HEK293T (cell line): Measurements from ENCODE around the gene AARS2.

Source experiments
- CTCF ChIA-PET: fragments of 350-600 bp; formaldehyde crosslinking; extraction: SDS; loops from one replicate; lab custom pipeline; 2021; ENCODE audit warnings: antibody characterized with exemption, inconsistent platforms; lab: Yijun Ruan, JAX
- POLR2A ChIA-PET: fragments of 350-600 bp; formaldehyde crosslinking; extraction: SDS; loops from one replicate; lab custom pipeline; 2020; ENCODE audit warnings: antibody characterized with exemption, inconsistent platforms; lab: Yijun Ruan, JAX
- DNase-seq: peaks from one replicate; pipeline ENCODE4 v3.0.0; 2012; ENCODE audit warnings: mixed read lengths; ENCODE audit errors: extremely low spot score
- ARNT ChIP-seq: fragments of 450-650 bp; IDR thresholded peaks from 2 replicates; pipeline ENCODE4 v1.6.1; 2017; ENCODE audit warnings: mild to moderate bottlenecking
- BHLHE40 ChIP-seq: fragments of 450-650 bp; IDR thresholded peaks from 2 replicates; pipeline ENCODE4 v1.6.1; 2016; ENCODE audit warnings: mild to moderate bottlenecking, moderate library complexity, borderline replicate concordance
- CTBP1 ChIP-seq: fragments of 450-650 bp; IDR thresholded peaks from 2 replicates; pipeline ENCODE4 v1.6.1; 2016; ENCODE audit warnings: borderline replicate concordance
- ELF4 ChIP-seq: fragments of 450-650 bp; IDR thresholded peaks from 2 replicates; pipeline ENCODE4 v1.6.1; 2017; ENCODE audit warnings: antibody characterized with exemption
- FOXA1 ChIP-seq: fragments of 450-650 bp; IDR thresholded peaks from 2 replicates; pipeline ENCODE4 v1.6.1; 2016; ENCODE audit warnings: mild to moderate bottlenecking
- FOXK2 ChIP-seq: fragments of 450-650 bp; IDR thresholded peaks from 2 replicates; pipeline ENCODE4 v1.6.1; 2016; ENCODE audit warnings: mild to moderate bottlenecking
- FOXM1 ChIP-seq: fragments of 450-650 bp; IDR thresholded peaks from 2 replicates; pipeline ENCODE4 v1.6.1; 2017; ENCODE audit warnings: mild to moderate bottlenecking, borderline replicate concordance
- HDGF ChIP-seq: fragments of 450-650 bp; IDR thresholded peaks from 2 replicates; pipeline ENCODE4 v1.6.1; 2017; ENCODE audit warnings: antibody characterized with exemption, borderline replicate concordance
- L3MBTL2 ChIP-seq: fragments of 450-650 bp; conservative IDR thresholded peaks from 2 replicates; pipeline ENCODE4 v1.6.1; 2016; ENCODE audit warnings: mild to moderate bottlenecking
- LEF1 ChIP-seq: fragments of 450-650 bp; IDR thresholded peaks from 2 replicates; pipeline ENCODE4 v1.6.1; 2017; ENCODE audit warnings: mild to moderate bottlenecking, borderline replicate concordance
- NFRKB ChIP-seq: fragments of 450-650 bp; IDR thresholded peaks from 2 replicates; pipeline ENCODE4 v1.6.1; 2016; ENCODE audit warnings: mild to moderate bottlenecking, moderate library complexity
- SP1 ChIP-seq: fragments of 450-650 bp; IDR thresholded peaks from 2 replicates; pipeline ENCODE4 v1.6.1; 2017
- SUZ12 ChIP-seq: fragments of 450-650 bp; IDR thresholded peaks from 2 replicates; pipeline ENCODE4 v1.6.1; 2016; ENCODE audit warnings: mild to moderate bottlenecking
- TARDBP ChIP-seq: fragments of 450-650 bp; IDR thresholded peaks from 2 replicates; pipeline ENCODE4 v1.6.1; 2016
- ZNF384 ChIP-seq: fragments of 450-650 bp; IDR thresholded peaks from 2 replicates; pipeline ENCODE4 v1.6.1; 2016
- TF ChIP-seq, protein P1 (sequence below): fragments of 450-650 bp; IDR thresholded peaks from 2 replicates; pipeline ENCODE4 v1.6.1; 2016

AARS2 gene

GRCh38 chr6:44276667-44277640, 36.2 kb downstream of the AARS2 start:
- no peak for DNase-seq
- CTCF ChIA-PET: interaction anchor here (0.8 to 0.9 kb wide), 2 partner anchors 10 to 28 kb away, joined by 3 read pairs; no protein-coding TSS in a partner anchor
- POLR2A ChIA-PET: interaction anchor here (1.1 to 1.3 kb wide), 2 partner anchors 13 to 31 kb away, joined by 3 to 4 read pairs; partner anchors contain the start of gene HSP90AB1
- TF ChIP-seq LEF1: no peak
- no peak for TF ChIP-seq SP1
- no peak for TF ChIP-seq ZNF384
- TF ChIP-seq, protein P1, sequence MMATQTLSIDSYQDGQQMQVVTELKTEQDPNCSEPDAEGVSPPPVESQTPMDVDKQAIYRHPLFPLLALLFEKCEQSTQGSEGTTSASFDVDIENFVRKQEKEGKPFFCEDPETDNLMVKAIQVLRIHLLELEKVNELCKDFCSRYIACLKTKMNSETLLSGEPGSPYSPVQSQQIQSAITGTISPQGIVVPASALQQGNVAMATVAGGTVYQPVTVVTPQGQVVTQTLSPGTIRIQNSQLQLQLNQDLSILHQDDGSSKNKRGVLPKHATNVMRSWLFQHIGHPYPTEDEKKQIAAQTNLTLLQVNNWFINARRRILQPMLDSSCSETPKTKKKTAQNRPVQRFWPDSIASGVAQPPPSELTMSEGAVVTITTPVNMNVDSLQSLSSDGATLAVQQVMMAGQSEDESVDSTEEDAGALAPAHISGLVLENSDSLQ: no peak
- no peak for TF ChIP-seq CTBP1
- no peak for TF ChIP-seq FOXM1
- no peak for TF ChIP-seq NFRKB
- no peak for TF ChIP-seq HDGF
- no peak for TF ChIP-seq L3MBTL2
- TF ChIP-seq TARDBP: no peak
- no peak for TF ChIP-seq ARNT
- TF ChIP-seq FOXK2: no peak
- TF ChIP-seq SUZ12: no peak
- TF ChIP-seq BHLHE40: no peak
- no peak for TF ChIP-seq FOXA1
- no peak for TF ChIP-seq ELF4

- POLR2A ChIA-PET: interaction anchor here (1.1 to 1.3 kb wide), 2 partner anchors 29 to 30 kb away, joined by 3 to 4 read pairs; partner anchors contain the start of gene HSP90AB1
- CTCF ChIA-PET: interaction anchor here (0.5 kb wide), 1 partner anchor 19 kb away, joined by 8 read pairs; no protein-coding TSS in a partner anchor
- no peak for DNase-seq
- no peak for TF ChIP-seq FOXA1
- no peak for TF ChIP-seq BHLHE40
- no peak for TF ChIP-seq LEF1
- TF ChIP-seq FOXK2: no peak
- no peak for TF ChIP-seq ARNT
- TF ChIP-seq SUZ12: no peak
- TF ChIP-seq CTBP1: no peak
- no peak for TF ChIP-seq FOXM1
- TF ChIP-seq, protein P1: no peak
- TF ChIP-seq ELF4: no peak
- no peak for TF ChIP-seq NFRKB
- TF ChIP-seq SP1: no peak
- no peak for TF ChIP-seq HDGF
- no peak for TF ChIP-seq L3MBTL2
- no peak for TF ChIP-seq ZNF384
- TF ChIP-seq TARDBP: no peak
Observed at GRCh38 chr6:44275749-44276648, 37.1 kb downstream of the AARS2 start.

GRCh38 chr6:44275271-44275748, 37.8 kb downstream of the AARS2 start:
- CTCF ChIA-PET: no interaction called here
- TF ChIP-seq FOXA1: no peak
- TF ChIP-seq ZNF384: no peak
- no peak for TF ChIP-seq BHLHE40
- no peak for TF ChIP-seq HDGF
- no peak for TF ChIP-seq ARNT
- no peak for TF ChIP-seq FOXM1
- no peak for TF ChIP-seq NFRKB
- no peak for TF ChIP-seq TARDBP
- TF ChIP-seq CTBP1: no peak
- no peak for TF ChIP-seq SP1
- no peak for TF ChIP-seq L3MBTL2
- no peak for TF ChIP-seq SUZ12
- no peak for TF ChIP-seq FOXK2
- no peak for TF ChIP-seq ELF4
- TF ChIP-seq LEF1: no peak
- TF ChIP-seq, protein P1: no peak
- no peak for DNase-seq

DNA sequence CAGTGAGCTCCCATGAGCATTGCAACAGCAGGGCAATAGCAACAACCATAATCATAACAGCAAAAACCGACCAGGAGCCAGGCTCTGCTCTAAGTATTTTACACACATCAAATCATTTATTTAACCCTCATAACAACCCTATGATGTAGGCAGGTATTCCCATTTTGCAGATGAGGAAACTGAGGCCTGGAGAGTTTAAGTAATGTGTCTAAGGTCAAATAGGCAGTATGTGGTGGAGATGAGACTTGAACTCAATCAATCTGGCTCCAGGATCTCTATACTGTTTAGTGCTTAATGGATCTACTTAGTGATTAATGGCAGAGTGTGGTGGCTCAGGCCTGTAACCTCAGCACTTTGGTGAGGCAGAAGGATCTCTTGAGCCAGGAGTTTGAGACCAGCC, 39.5 kb downstream of the AARS2 start:
- CTCF ChIA-PET: interaction anchor here (0.8 to 1.7 kb wide), 2 partner anchors 32 to 41 kb away, joined by 3 read pairs; no protein-coding TSS in a partner anchor
- POLR2A ChIA-PET: interaction anchor here (1.0 to 1.4 kb wide), 2 partner anchors 22 to 26 kb away, joined by 3 read pairs; no protein-coding TSS in a partner anchor
- TF ChIP-seq CTBP1 (no peak), FOXA1 (no peak), L3MBTL2 (no peak), HDGF (no peak), BHLHE40 (no peak), ARNT (no peak), ELF4 (no peak), NFRKB (no peak), SP1 (no peak), SUZ12 (no peak), FOXK2 (no peak), TARDBP (no peak), ZNF384 (no peak), LEF1 (no peak), FOXM1 (no peak)
- TF ChIP-seq, protein P1: no peak
- no peak for DNase-seq

More at GRCh38 chr6:44275271-44275748, 37.8 kb downstream of the AARS2 start:
- POLR2A ChIA-PET: interaction anchor here (1.1 kb wide), 1 partner anchor 28 kb away, joined by 3 read pairs; the partner anchor contains the start of gene HSP90AB1
